ENCODE data around the gene GNAI1.

DNA sequence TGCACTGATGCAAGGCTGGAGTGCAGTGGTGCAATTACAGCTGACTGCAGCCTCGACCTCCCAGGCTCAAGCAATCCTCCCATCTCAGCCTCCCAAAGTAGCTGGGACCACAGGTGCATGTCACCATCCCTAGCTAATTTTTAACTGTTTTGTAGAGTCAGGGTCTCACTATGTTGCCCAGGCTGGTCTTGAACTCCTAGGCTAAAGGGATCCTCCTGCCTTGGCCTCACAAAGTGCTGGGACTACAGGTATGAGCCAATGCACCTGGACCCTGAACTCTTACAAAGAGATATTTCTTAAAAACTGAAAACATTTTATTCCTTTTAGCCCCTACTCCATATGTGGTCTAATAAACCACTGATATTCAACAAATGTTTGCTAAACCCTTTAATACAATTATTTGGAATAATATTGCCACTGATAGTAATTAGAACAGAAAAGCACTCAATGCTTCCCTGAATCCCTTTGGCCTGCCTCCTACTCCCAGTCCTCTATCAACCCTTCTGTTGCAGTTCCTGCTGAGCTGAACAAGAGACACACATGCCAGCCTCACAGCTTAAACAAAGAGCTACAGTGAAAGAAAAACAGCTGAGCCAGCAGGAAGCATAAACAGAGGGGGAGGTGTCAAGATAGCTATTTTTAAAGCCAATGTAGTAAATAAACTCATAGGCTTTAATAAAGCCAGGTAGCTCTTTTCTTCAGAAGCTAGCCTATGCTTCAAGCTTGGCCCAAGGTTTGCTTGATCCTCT is 7.0 kb upstream of the GNAI1 start:
- TF ChIP-seq CTCF (IDR thresholded peaks at IDR 0.05) (no peak), POLR2A (IDR thresholded peaks at IDR 0.05) (no peak)

Measured in vagina (tissue), 2 donors.